ENCODE results near the gene PON2.

PON2 gene

GRCh38 chr7:95407751-95408150 is 27.1 kb downstream of the PON2 start:
- Histone ChIP-seq H2AK5ac (ENCODE audit: low read length) (no peak overlapping the region), H3K79me1 (ENCODE audit: low read length) (no peaks in the 10 kb centered on the region), H3K56ac (ENCODE audit: low read length) (no peak overlapping the region), H3K4me2 (ENCODE audit: low read length) (no peak overlapping the region), H3K4ac (ENCODE audit: low read depth, low read length) (no peak overlapping the region), H2BK5ac (ENCODE audit: low read length) (no peak overlapping the region), H3K18ac (ENCODE audit: low read length) (no peak overlapping the region), H3K9ac (ENCODE audit: low read length) (no peak overlapping the region), H4K5ac (ENCODE audit: low read length) (no peak overlapping the region), H3K27ac (ENCODE audit: low read depth, low read length) (no peak overlapping the region), H2BK120ac (ENCODE audit: low read depth, low read length) (no peak overlapping the region), H3K79me2 (ENCODE audit: control insufficient read depth, insufficient read depth, low read length) (no peaks in the 10 kb centered on the region), H2BK15ac (replicated peaks; ENCODE audit: low read depth) (no peak overlapping the region), H3K27me3 (ENCODE audit: insufficient read depth, low read length, poor library complexity) (no peaks in the 10 kb centered on the region), H3K23ac (ENCODE audit: low read length) (no peak overlapping the region), H3K36me3 (ENCODE audit: control insufficient read depth, insufficient read depth, low read length) (peaks cover 2% of the 10 kb centered on the region), H3K4me3 (ENCODE audit: low read length) (no peak overlapping the region), H4K8ac (ENCODE audit: low read depth, low read length) (no peak overlapping the region), H3K4me1 (ENCODE audit: control insufficient read depth, low read depth, low read length) (no peaks in the 10 kb centered on the region)
- no CpG with 5 or more reads among the region's 2 CpGs for WGBS (ENCODE audit: extremely low coverage, insufficient coverage, low lambda C conversion rate)
- DNase-seq: no peak

GRCh38 chr7:95405800-95406199 is 29.0 kb downstream of the PON2 start:
- H3K4me1 ChIP-seq (ENCODE audit: control insufficient read depth, low read depth, low read length): no peaks in the 10 kb centered on the region
- no peaks in the 10 kb centered on the region for H3K79me1 ChIP-seq (ENCODE audit: low read length)
- no peak overlapping the region for H2AK5ac ChIP-seq (ENCODE audit: low read length)
- no peak overlapping the region for H2BK120ac ChIP-seq (ENCODE audit: low read depth, low read length)
- H2BK15ac ChIP-seq (replicated peaks; ENCODE audit: low read depth): no peak overlapping the region
- H3K4ac ChIP-seq (ENCODE audit: low read depth, low read length): no peak overlapping the region
- H3K9ac ChIP-seq (ENCODE audit: low read length): no peak overlapping the region
- no peaks in the 10 kb centered on the region for H3K27me3 ChIP-seq (ENCODE audit: insufficient read depth, low read length, poor library complexity)
- no peak overlapping the region for H3K23ac ChIP-seq (ENCODE audit: low read length)
- no peak overlapping the region for H3K27ac ChIP-seq (ENCODE audit: low read depth, low read length)
- no peak overlapping the region for H3K56ac ChIP-seq (ENCODE audit: low read length)
- H3K18ac ChIP-seq (ENCODE audit: low read length): no peak overlapping the region
- no peak for DNase-seq
- H3K4me2 ChIP-seq (ENCODE audit: low read length): no peak overlapping the region
- H3K79me2 ChIP-seq (ENCODE audit: control insufficient read depth, insufficient read depth, low read length): no peaks in the 10 kb centered on the region
- H4K5ac ChIP-seq (ENCODE audit: low read length): no peak overlapping the region
- no peak overlapping the region for H3K4me3 ChIP-seq (ENCODE audit: low read length)
- no peak overlapping the region for H2BK5ac ChIP-seq (ENCODE audit: low read length)
- no peaks in the 10 kb centered on the region for H3K36me3 ChIP-seq (ENCODE audit: control insufficient read depth, insufficient read depth, low read length)
- WGBS (ENCODE audit: extremely low coverage, insufficient coverage, low lambda C conversion rate): 100% methylated on average over 2 of the region's 6 CpGs
- H4K8ac ChIP-seq (ENCODE audit: low read depth, low read length): no peak overlapping the region

- no peak overlapping the region for H2AK5ac ChIP-seq (ENCODE audit: low read length)
- H3K36me3 ChIP-seq (ENCODE audit: control insufficient read depth, insufficient read depth, low read length): no peaks in the 10 kb centered on the region
- no peak overlapping the region for H2BK120ac ChIP-seq (ENCODE audit: low read depth, low read length)
- WGBS (ENCODE audit: extremely low coverage, insufficient coverage, low lambda C conversion rate): no CpG with 5 or more reads among the region's 3 CpGs
- no peaks in the 10 kb centered on the region for H3K79me1 ChIP-seq (ENCODE audit: low read length)
- no peak overlapping the region for H3K56ac ChIP-seq (ENCODE audit: low read length)
- no peak overlapping the region for H3K4me2 ChIP-seq (ENCODE audit: low read length)
- H3K18ac ChIP-seq (ENCODE audit: low read length): no peak overlapping the region
- no peaks in the 10 kb centered on the region for H3K79me2 ChIP-seq (ENCODE audit: control insufficient read depth, insufficient read depth, low read length)
- no peak for DNase-seq
- no peak overlapping the region for H3K9ac ChIP-seq (ENCODE audit: low read length)
- no peak overlapping the region for H3K4ac ChIP-seq (ENCODE audit: low read depth, low read length)
- H2BK5ac ChIP-seq (ENCODE audit: low read length): no peak overlapping the region
- no peak overlapping the region for H2BK15ac ChIP-seq (replicated peaks; ENCODE audit: low read depth)
- H3K27me3 ChIP-seq (ENCODE audit: insufficient read depth, low read length, poor library complexity): no peaks in the 10 kb centered on the region
- no peak overlapping the region for H3K23ac ChIP-seq (ENCODE audit: low read length)
- H3K4me3 ChIP-seq (ENCODE audit: low read length): no peak overlapping the region
- H3K4me1 ChIP-seq (ENCODE audit: control insufficient read depth, low read depth, low read length): no peaks in the 10 kb centered on the region
- no peak overlapping the region for H3K27ac ChIP-seq (ENCODE audit: low read depth, low read length)
- no peak overlapping the region for H4K8ac ChIP-seq (ENCODE audit: low read depth, low read length)
- no peak overlapping the region for H4K5ac ChIP-seq (ENCODE audit: low read length)
Measured at GRCh38 chr7:95405208-95405607, 29.6 kb downstream of the PON2 start.

GRCh38 chr7:95404316-95404865 is 30.4 kb downstream of the PON2 start:
- Histone ChIP-seq H2BK15ac (replicated peaks; ENCODE audit: low read depth) (no peak overlapping the region), H3K9ac (ENCODE audit: low read length) (no peak overlapping the region), H3K79me1 (ENCODE audit: low read length) (no peaks in the 10 kb centered on the region), H3K79me2 (ENCODE audit: control insufficient read depth, insufficient read depth, low read length) (no peaks in the 10 kb centered on the region), H2BK5ac (ENCODE audit: low read length) (no peak overlapping the region), H2AK5ac (ENCODE audit: low read length) (no peak overlapping the region), H3K4me3 (ENCODE audit: low read length) (no peak overlapping the region), H3K23ac (ENCODE audit: low read length) (no peak overlapping the region), H4K5ac (ENCODE audit: low read length) (no peak overlapping the region), H3K4me1 (ENCODE audit: control insufficient read depth, low read depth, low read length) (no peaks in the 10 kb centered on the region), H4K8ac (ENCODE audit: low read depth, low read length) (no peak overlapping the region), H3K27ac (ENCODE audit: low read depth, low read length) (no peak overlapping the region), H2BK120ac (ENCODE audit: low read depth, low read length) (no peak overlapping the region), H3K27me3 (ENCODE audit: insufficient read depth, low read length, poor library complexity) (no peaks in the 10 kb centered on the region), H3K56ac (ENCODE audit: low read length) (no peak overlapping the region), H3K36me3 (ENCODE audit: control insufficient read depth, insufficient read depth, low read length) (no peaks in the 10 kb centered on the region), H3K4me2 (ENCODE audit: low read length) (no peak overlapping the region), H3K4ac (ENCODE audit: low read depth, low read length) (no peak overlapping the region), H3K18ac (ENCODE audit: low read length) (no peak overlapping the region)
- no CpG with 5 or more reads among the region's 4 CpGs for WGBS (ENCODE audit: extremely low coverage, insufficient coverage, low lambda C conversion rate)
- no peak for DNase-seq

GRCh38 chr7:95398155-95398940 is 36.5 kb downstream of the PON2 start:
- Histone ChIP-seq H2AK5ac (ENCODE audit: low read length) (no peak overlapping the region), H4K8ac (ENCODE audit: low read depth, low read length) (no peak overlapping the region), H3K4me3 (ENCODE audit: low read length) (no peak overlapping the region), H3K79me2 (ENCODE audit: control insufficient read depth, insufficient read depth, low read length) (no peaks in the 10 kb centered on the region), H2BK15ac (replicated peaks; ENCODE audit: low read depth) (no peak overlapping the region), H3K27me3 (ENCODE audit: insufficient read depth, low read length, poor library complexity) (no peaks in the 10 kb centered on the region), H3K9ac (ENCODE audit: low read length) (no peak overlapping the region), H3K27ac (ENCODE audit: low read depth, low read length) (no peak overlapping the region), H3K56ac (ENCODE audit: low read length) (no peak overlapping the region), H3K36me3 (ENCODE audit: control insufficient read depth, insufficient read depth, low read length) (no peaks in the 10 kb centered on the region), H4K5ac (ENCODE audit: low read length) (no peak overlapping the region), H3K4me2 (ENCODE audit: low read length) (no peak overlapping the region), H3K4ac (ENCODE audit: low read depth, low read length) (no peak overlapping the region), H3K18ac (ENCODE audit: low read length) (no peak overlapping the region), H2BK120ac (ENCODE audit: low read depth, low read length) (no peak overlapping the region), H3K79me1 (ENCODE audit: low read length) (no peaks in the 10 kb centered on the region), H2BK5ac (ENCODE audit: low read length) (no peak overlapping the region), H3K4me1 (ENCODE audit: control insufficient read depth, low read depth, low read length) (no peaks in the 10 kb centered on the region), H3K23ac (ENCODE audit: low read length) (no peak overlapping the region)
- no CpG with 5 or more reads among the region's 4 CpGs for WGBS (ENCODE audit: extremely low coverage, insufficient coverage, low lambda C conversion rate)
- no peak for DNase-seq

GRCh38 chr7:95397381-95397780 is 37.4 kb downstream of the PON2 start:
- no peak overlapping the region for H3K4ac ChIP-seq (ENCODE audit: low read depth, low read length)
- H2BK120ac ChIP-seq (ENCODE audit: low read depth, low read length): no peak overlapping the region
- H3K79me1 ChIP-seq (ENCODE audit: low read length): no peaks in the 10 kb centered on the region
- H3K36me3 ChIP-seq (ENCODE audit: control insufficient read depth, insufficient read depth, low read length): no peaks in the 10 kb centered on the region
- H3K9ac ChIP-seq (ENCODE audit: low read length): no peak overlapping the region
- H3K4me3 ChIP-seq (ENCODE audit: low read length): no peak overlapping the region
- no peak for DNase-seq
- H2BK5ac ChIP-seq (ENCODE audit: low read length): no peak overlapping the region
- H3K56ac ChIP-seq (ENCODE audit: low read length): no peak overlapping the region
- no peaks in the 10 kb centered on the region for H3K27me3 ChIP-seq (ENCODE audit: insufficient read depth, low read length, poor library complexity)
- H3K23ac ChIP-seq (ENCODE audit: low read length): no peak overlapping the region
- no peak overlapping the region for H3K27ac ChIP-seq (ENCODE audit: low read depth, low read length)
- no peaks in the 10 kb centered on the region for H3K4me1 ChIP-seq (ENCODE audit: control insufficient read depth, low read depth, low read length)
- no peak overlapping the region for H3K18ac ChIP-seq (ENCODE audit: low read length)
- H4K8ac ChIP-seq (ENCODE audit: low read depth, low read length): no peak overlapping the region
- no peak overlapping the region for H3K4me2 ChIP-seq (ENCODE audit: low read length)
- no peak overlapping the region for H4K5ac ChIP-seq (ENCODE audit: low read length)
- H3K79me2 ChIP-seq (ENCODE audit: control insufficient read depth, insufficient read depth, low read length): no peaks in the 10 kb centered on the region
- no CpG with 5 or more reads among the region's 3 CpGs for WGBS (ENCODE audit: extremely low coverage, insufficient coverage, low lambda C conversion rate)
- H2AK5ac ChIP-seq (ENCODE audit: low read length): no peak overlapping the region
- no peak overlapping the region for H2BK15ac ChIP-seq (replicated peaks; ENCODE audit: low read depth)
